ENCODE data around the gene MMP24. TPM values are rescaled to one million over a fixed set of nuclear protein-coding genes. Genes with fewer than 3 reads are reported as not detected.
A peak's percentile ranks its signal among the peaks of the same experiment; 100 is the strongest.

MMP24 gene
- total and polyA plus RNA-seq, 2 of the 13 experiments (the other 11 are each of a cell fraction or from before 2014, with no cell fraction given): 0.29 to 0.35 TPM

DNA sequence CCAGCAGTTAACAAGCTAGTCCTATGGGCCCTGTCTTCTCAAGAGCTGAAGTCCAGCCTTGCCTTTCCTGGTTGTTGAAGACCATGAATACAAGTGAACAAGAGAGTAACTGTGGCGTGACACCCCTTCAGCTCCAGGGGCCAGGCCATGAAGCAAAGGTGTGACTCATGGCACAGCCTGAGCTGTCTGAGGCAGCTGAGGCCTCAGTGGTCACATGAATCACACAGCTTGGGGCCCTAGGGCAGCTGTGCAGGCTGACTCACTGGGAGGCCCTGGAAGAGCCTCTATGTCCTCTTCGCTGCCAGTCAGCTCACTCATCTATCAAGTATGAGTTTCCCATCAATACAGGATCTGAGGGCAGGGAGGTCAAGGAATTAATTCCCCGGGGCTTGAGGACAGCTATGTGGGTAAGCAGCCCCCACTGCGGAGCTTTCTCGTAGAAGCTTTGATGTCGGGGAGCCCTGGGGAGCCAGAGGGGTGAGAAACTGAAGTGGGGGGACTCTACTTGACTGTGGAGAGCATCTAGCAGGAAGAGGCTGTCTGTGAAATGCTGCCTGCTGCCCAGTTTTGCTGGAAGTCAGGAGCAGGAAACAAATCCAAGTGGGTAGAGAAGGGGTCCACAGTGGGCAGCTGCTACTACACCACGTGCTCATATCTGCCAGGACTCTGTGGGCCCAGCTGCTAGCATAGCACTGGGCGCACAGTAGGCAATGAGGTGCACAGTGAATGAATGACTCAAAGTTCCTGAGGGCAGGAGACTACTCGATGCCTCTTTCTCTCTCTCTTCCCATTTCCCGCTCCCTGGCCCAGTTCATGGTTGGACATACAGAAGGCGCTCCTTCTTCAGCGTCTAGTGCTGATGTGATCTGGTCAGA is 79.4 kb downstream of the MMP24 start (continued):
- TF ChIP-seq, protein P1, sequence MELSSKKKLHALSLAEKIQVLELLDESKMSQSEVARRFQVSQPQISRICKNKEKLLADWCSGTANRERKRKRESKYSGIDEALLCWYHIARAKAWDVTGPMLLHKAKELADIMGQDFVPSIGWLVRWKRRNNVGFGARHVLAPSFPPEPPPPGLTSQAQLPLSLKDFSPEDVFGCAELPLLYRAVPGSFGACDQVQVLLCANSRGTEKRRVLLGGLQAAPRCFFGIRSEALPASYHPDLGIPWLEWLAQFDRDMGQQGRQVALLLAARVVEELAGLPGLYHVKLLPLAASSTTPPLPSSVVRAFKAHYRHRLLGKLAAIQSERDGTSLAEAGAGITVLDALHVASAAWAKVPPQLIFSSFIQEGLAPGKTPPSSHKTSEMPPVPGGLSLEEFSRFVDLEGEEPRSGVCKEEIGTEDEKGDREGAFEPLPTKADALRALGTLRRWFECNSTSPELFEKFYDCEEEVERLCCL (CRISPR knock-in tag; IDR thresholded peaks at IDR 0.05; ENCODE audit: borderline replicate concordance): no peak
- TF ChIP-seq ZNF761 (CRISPR knock-in tag; conservative IDR thresholded peaks at IDR 0.05) (no peak), EHMT2 (IDR thresholded peaks at IDR 0.05; ENCODE audit: borderline replicate concordance, low read depth, low read length) (no peak), SOX5 (CRISPR knock-in tag; IDR thresholded peaks at IDR 0.05; ENCODE audit: borderline replicate concordance) (peak; percentile 90; the same call in 1 of the 2 replicates), SRY (CRISPR knock-in tag; IDR thresholded peaks at IDR 0.05) (0 out of 2 replicates have a peak, but pooled peaks have one; percentile 19), ZNF543 (CRISPR knock-in tag; IDR thresholded peaks at IDR 0.05) (no peak), ZNF350 (CRISPR knock-in tag; IDR thresholded peaks at IDR 0.05; ENCODE audit: borderline replicate concordance, low read depth) (no peak; the same call in 1 of the 2 replicates), BORCS8-MEF2B (CRISPR knock-in tag; IDR thresholded peaks at IDR 0.05) (no peak)
- TF ChIP-seq, protein P2, sequence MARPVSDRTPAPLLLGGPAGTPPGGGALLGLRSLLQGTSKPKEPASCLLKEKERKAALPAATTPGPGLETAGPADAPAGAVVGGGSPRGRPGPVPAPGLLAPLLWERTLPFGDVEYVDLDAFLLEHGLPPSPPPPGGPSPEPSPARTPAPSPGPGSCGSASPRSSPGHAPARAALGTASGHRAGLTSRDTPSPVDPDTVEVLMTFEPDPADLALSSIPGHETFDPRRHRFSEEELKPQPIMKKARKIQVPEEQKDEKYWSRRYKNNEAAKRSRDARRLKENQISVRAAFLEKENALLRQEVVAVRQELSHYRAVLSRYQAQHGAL (CRISPR knock-in tag; IDR thresholded peaks at IDR 0.05; ENCODE audit: not compliant biosample characterization): no peak
- TF ChIP-seq, protein P3, sequence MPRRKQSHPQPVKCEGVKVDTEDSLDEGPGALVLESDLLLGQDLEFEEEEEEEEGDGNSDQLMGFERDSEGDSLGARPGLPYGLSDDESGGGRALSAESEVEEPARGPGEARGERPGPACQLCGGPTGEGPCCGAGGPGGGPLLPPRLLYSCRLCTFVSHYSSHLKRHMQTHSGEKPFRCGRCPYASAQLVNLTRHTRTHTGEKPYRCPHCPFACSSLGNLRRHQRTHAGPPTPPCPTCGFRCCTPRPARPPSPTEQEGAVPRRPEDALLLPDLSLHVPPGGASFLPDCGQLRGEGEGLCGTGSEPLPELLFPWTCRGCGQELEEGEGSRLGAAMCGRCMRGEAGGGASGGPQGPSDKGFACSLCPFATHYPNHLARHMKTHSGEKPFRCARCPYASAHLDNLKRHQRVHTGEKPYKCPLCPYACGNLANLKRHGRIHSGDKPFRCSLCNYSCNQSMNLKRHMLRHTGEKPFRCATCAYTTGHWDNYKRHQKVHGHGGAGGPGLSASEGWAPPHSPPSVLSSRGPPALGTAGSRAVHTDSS (CRISPR knock-in tag; conservative IDR thresholded peaks at IDR 0.05): no peak
- TF ChIP-seq, protein P4, sequence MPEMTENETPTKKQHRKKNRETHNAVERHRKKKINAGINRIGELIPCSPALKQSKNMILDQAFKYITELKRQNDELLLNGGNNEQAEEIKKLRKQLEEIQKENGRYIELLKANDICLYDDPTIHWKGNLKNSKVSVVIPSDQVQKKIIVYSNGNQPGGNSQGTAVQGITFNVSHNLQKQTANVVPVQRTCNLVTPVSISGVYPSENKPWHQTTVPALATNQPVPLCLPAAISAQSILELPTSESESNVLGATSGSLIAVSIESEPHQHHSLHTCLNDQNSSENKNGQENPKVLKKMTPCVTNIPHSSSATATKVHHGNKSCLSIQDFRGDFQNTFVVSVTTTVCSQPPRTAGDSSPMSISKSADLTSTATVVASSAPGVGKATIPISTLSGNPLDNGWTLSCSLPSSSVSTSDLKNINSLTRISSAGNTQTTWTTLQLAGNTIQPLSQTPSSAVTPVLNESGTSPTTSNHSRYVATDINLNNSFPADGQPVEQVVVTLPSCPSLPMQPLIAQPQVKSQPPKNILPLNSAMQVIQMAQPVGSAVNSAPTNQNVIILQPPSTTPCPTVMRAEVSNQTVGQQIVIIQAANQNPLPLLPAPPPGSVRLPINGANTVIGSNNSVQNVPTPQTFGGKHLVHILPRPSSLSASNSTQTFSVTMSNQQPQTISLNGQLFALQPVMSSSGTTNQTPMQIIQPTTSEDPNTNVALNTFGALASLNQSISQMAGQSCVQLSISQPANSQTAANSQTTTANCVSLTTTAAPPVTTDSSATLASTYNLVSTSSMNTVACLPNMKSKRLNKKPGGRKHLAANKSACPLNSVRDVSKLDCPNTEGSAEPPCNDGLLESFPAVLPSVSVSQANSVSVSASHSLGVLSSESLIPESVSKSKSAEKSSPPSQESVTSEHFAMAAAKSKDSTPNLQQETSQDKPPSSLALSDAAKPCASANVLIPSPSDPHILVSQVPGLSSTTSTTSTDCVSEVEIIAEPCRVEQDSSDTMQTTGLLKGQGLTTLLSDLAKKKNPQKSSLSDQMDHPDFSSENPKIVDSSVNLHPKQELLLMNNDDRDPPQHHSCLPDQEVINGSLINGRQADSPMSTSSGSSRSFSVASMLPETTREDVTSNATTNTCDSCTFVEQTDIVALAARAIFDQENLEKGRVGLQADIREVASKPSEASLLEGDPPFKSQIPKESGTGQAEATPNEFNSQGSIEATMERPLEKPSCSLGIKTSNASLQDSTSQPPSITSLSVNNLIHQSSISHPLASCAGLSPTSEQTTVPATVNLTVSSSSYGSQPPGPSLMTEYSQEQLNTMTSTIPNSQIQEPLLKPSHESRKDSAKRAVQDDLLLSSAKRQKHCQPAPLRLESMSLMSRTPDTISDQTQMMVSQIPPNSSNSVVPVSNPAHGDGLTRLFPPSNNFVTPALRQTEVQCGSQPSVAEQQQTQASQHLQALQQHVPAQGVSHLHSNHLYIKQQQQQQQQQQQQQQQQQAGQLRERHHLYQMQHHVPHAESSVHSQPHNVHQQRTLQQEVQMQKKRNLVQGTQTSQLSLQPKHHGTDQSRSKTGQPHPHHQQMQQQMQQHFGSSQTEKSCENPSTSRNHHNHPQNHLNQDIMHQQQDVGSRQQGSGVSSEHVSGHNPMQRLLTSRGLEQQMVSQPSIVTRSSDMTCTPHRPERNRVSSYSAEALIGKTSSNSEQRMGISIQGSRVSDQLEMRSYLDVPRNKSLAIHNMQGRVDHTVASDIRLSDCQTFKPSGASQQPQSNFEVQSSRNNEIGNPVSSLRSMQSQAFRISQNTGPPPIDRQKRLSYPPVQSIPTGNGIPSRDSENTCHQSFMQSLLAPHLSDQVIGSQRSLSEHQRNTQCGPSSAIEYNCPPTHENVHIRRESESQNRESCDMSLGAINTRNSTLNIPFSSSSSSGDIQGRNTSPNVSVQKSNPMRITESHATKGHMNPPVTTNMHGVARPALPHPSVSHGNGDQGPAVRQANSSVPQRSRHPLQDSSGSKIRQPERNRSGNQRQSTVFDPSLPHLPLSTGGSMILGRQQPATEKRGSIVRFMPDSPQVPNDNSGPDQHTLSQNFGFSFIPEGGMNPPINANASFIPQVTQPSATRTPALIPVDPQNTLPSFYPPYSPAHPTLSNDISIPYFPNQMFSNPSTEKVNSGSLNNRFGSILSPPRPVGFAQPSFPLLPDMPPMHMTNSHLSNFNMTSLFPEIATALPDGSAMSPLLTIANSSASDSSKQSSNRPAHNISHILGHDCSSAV (CRISPR knock-in tag; IDR thresholded peaks at IDR 0.05; ENCODE audit: borderline replicate concordance): no peak
- TF ChIP-seq, protein P5, sequence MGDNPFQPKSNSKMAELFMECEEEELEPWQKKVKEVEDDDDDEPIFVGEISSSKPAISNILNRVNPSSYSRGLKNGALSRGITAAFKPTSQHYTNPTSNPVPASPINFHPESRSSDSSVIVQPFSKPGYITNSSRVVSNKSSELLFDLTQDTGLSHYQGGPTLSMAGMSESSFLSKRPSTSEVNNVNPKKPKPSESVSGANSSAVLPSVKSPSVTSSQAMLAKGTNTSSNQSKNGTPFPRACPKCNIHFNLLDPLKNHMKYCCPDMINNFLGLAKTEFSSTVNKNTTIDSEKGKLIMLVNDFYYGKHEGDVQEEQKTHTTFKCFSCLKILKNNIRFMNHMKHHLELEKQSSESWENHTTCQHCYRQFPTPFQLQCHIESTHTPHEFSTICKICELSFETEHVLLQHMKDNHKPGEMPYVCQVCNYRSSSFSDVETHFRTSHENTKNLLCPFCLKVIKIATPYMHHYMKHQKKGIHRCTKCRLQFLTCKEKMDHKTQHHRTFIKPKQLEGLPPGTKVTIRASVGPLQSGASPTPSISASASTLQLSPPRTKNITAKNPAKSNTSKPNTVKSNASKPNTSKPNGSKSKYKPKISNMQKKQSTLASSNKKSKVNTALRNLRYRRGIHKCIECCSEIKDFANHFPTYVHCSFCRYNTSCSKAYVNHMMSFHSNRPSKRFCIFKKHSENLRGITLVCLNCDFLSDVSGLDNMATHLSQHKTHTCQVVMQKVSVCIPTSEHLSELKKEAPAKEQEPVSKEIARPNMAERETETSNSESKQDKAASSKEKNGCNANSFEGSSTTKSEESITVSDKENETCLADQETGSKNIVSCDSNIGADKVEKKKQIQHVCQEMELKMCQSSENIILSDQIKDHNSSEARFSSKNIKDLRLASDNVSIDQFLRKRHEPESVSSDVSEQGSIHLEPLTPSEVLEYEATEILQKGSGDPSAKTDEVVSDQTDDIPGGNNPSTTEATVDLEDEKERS (CRISPR knock-in tag; IDR thresholded peaks at IDR 0.05): no peak

Data from HepG2 (cell line).